ENCODE measurements around the gene CARD14. TPM values are rescaled to one million over a fixed set of nuclear protein-coding genes. Genes with fewer than 3 reads are reported as not detected.
A peak's percentile ranks its signal among the peaks of the same experiment; 100 is the strongest.
"Not testable (repeated sequence)": the region's sequence is repeated elsewhere in the genome, so short reads cannot be mapped to it uniquely, and the experiment has no call there.

The CARD14 gene
- total RNA-seq, 1 donor from 2014 or later: 0.39 TPM

- no peak for DNase-seq (ENCODE audit: low read depth in 2 of 2)
Observed at GRCh38 chr17:80183581-80184422, 14.0 kb downstream of the CARD14 start.

- DNase-seq (ENCODE audit: low read depth in 2 of 2): no peak
Observed at GRCh38 chr17:80184423-80184714, 14.5 kb downstream of the CARD14 start.

DNA sequence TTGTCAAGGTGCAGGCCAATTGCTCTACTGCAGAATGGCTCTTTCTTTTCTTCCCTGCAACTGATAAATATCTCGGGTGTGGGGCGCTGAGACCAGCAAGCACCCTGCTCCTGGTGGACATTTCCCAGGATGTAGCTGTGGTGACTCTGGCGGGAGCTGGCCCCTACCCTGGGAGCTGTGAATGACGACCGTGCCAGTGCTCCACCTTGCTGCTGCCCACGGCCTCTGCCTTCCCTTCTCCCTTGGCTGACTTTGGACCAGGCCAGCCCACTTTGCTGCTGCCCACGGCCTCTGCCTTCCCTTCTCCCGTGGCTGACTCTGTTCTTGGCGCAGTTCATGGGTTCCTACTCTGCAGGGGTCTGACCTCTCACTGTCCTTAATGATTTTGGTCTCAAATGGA, 16.1 kb downstream of the CARD14 start:
- no peak for DNase-seq (ENCODE audit: low read depth in 2 of 2)

DNA sequence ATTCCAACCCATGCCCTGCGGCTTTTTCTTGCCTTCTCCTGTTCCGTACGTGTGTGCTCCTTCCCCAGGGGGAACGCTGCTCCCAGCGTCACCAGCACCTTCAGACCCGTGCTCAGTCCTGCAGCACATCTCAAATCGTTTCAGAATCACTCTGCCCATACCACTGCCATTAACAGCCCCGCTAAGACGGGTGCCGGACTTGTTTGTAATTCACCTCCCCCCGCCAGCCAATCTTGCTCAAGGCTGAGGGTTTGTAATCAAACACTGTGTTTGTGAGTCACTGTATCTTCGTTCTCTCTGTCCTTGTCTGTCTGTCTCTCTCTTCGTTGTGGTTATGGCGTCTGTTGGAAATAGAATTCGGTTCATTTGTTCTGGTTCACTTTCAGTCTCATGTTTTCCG, 17.3 kb downstream of the CARD14 start:
- DNase-seq (ENCODE audit: low read depth in 2 of 2): no peak

GRCh38 chr17:80187515-80187941, 17.7 kb downstream of the CARD14 start:
- DNase-seq (ENCODE audit: low read depth in 2 of 2): no peak

- DNase-seq (ENCODE audit: low read depth in 2 of 2): no peak
Observed at GRCh38 chr17:80189611-80190010, 19.8 kb downstream of the CARD14 start.

- DNase-seq (ENCODE audit: low read depth in 2 of 2): no peak
Observed at GRCh38 chr17:80190716-80191115, 20.9 kb downstream of the CARD14 start.

GRCh38 chr17:80191192-80191591, 21.4 kb downstream of the CARD14 start:
- DNase-seq (ENCODE audit: low read depth in 2 of 2): no peak

- peak; percentile 49 to 76 for DNase-seq (ENCODE audit: low read depth in 2 of 2)
Observed at GRCh38 chr17:80191865-80192661, 22.2 kb downstream of the CARD14 start.

GRCh38 chr17:80195141-80195540, 25.3 kb downstream of the CARD14 start:
- DNase-seq (ENCODE audit: low read depth in 2 of 2): no peak

DNA sequence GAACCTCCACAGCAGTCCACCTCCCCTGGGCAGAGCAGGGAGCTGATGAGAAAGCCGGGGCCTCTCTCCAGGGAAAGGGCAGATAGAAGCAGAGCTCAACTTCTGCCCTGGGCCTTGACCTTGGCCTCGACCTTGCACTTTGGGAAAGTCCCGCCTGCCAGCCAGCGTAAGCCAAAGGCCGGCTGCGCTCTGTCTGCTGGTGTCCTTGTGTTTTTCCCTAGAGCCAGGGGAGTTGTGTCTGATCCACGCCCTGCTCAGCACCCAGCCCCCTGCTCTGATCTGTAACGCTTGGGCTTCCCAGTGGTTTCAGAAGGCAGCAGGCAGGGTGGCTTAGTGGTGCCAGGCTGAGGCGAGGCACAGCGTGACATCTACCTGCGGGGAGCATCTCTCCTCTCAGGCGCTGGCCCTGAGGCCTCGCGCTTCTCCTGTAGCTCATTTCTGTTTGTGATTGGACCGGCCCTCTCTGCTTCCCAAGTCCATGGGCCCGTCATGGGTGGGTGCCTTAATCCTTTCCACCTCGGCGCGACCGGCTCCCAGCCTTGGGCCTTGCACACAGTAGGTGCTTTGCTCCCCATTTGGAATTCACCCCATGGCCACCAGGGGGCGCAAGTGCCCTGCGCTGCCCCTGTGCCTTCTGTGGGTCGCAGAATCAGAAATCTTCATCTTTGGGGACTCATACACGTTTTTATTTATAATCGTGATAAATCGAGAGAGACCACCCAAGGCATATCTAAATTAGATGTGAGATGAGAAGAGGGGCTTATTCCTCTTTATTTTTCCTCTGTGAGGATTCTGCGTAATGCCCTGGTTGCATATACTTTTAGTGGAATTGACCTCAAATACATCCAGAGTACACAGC, 26.1 kb downstream of the CARD14 start:
- peak in 1 of 2 donors; percentile 22 for DNase-seq (ENCODE audit: low read depth in 2 of 2)

- DNase-seq (ENCODE audit: low read depth in 2 of 2): no peak
Observed at GRCh38 chr17:80196652-80197051, 26.8 kb downstream of the CARD14 start.

DNA sequence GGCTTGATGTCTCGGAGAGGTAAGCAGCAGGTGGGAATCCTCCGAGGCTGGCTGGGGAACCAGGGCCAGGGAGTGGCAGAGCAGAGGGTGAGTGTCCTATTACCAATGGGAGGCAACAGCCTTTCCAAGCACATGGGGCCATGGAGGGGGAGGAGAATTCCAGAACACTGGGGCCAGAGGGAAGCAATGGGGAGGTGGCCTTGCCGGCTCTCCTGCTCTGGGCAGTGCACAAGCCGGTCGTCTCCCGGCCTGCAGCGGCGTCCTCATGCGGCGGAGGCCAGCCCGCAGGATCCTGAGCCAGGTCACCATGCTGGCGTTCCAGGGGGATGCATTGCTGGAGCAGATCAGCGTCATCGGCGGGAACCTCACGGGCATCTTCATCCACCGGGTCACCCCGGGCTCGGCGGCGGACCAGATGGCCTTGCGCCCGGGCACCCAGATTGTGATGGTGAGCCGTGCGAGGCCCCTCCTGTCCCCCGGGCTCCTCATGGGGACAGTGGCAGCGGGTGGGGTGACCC, 28.4 kb downstream of the CARD14 start:
- no peak for DNase-seq (ENCODE audit: low read depth in 2 of 2)

DNA sequence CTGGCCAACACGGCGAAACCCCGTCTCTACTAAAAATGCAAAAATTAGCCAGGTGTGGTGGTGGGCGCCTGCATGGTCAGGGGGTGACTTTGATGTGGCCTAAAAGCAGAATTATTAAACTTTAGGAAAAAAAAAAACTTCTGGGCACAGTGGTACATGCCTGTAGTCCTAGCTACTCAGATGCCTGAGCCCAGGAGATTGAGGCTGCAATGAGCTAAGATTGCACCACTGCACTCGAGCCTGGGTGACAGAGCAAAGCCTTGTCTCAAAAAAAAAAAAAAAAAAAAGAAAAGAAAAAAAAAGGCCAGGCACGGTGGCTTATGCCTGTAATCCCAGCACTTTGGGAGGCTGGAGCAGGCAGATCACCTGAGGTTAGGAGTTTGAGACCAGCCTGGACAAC, 29.5 kb downstream of the CARD14 start:
- DNase-seq (ENCODE audit: low read depth in 2 of 2): not testable (repeated sequence)

DNA sequence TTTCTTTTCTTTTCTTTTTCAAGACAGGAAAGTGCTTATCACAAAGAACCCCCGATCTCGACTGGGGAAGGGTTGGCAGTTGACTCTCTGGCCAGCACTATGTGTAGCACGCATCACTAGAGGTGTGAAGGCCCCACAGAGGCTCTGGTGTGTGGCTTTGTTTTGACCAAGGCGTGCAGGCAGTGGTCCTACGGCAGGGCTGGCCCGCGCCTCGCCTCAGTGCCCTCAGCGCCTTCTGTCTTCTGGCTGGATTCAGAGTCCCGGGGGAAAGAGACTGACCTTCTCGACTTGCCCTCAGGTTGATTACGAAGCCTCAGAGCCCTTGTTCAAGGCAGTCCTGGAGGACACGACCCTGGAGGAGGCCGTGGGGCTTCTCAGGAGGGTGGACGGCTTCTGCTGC, 31.6 kb downstream of the CARD14 start:
- DNase-seq (ENCODE audit: low read depth in 2 of 2): no peak

DNA sequence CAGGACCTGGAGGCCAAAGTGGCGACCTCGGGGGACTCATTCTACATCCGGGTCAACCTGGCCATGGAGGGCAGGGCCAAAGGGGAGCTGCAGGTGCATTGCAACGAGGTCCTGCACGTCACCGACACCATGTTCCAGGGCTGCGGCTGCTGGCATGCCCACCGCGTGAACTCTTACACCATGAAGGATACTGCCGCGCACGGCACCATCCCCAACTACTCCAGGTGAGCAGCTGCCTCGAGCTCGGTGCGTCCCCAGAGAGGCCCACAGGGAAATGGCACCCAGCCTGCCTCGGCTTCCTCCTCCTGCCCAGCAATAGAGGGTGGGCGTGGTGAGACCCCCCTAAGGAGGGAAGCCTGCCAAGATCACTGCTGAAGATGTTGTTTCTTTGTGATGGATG, 32.4 kb downstream of the CARD14 start:
- no peak for DNase-seq (ENCODE audit: low read depth in 2 of 2)

GRCh38 chr17:80203471-80203963, 33.7 kb downstream of the CARD14 start:
- no peak for DNase-seq (ENCODE audit: low read depth in 2 of 2)

GRCh38 chr17:80204626-80205468, 35.0 kb downstream of the CARD14 start:
- DNase-seq (ENCODE audit: low read depth in 2 of 2): no peak

DNA sequence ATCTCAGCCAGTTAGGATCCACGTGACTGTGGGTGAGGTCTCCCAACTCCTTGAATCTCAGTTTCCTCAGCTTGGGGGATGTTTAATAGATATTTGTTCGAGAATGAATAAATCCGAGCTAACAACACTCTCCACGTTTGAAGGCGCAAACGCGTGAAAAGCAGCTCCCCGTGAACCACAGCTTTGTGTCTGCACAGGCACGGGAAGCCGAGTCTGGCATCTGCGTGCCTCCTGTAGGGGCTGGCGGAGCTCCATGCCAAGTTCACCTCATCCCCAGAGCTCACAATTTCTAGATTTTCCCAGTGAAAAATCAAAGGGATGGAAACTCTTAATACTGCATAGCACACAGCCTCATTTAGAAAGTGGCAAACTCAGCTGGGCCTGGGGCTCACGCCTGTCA, 36.0 kb downstream of the CARD14 start:
- DNase-seq (ENCODE audit: low read depth in 2 of 2): no peak

DNA sequence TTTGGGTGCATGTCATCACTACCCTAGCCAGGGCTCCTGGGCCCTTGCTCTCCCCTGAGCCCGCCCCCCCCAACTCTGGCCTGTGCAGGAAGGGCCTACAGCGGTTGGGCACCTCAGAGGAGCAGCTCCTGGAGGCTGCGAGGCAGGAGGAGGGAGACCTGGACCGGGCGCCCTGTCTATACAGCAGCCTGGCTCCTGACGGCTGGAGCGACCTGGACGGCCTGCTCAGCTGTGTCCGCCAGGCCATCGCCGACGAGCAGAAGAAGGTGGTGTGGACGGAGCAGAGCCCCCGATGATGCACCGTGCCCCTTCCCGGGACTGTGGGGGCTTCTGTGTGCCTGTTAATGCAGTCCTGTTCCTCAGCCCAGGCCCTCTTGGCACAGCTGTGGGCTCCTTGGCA, 38.2 kb downstream of the CARD14 start:
- DNase-seq (ENCODE audit: low read depth in 2 of 2): no peak

- DNase-seq (ENCODE audit: low read depth in 2 of 2): no peak
Observed at GRCh38 chr17:80209765-80210164, 39.9 kb downstream of the CARD14 start.

Measured in dermis microvascular lymphatic vessel endothelial cell (primary cell).